ENCODE results near the gene MCM5.
"Not testable (repeated sequence)": the region's sequence is repeated elsewhere in the genome, so short reads cannot be mapped to it uniquely, and the experiment has no call there.

Gene MCM5

GRCh38 chr22:35431483-35432227, 31.7 kb downstream of the MCM5 start:
- no peak for DNase-seq (ENCODE audit: low read depth in 2 of 2, low spot score in 1 of 2)

GRCh38 chr22:35432228-35432905, 32.4 kb downstream of the MCM5 start:
- no peak for DNase-seq (ENCODE audit: low read depth in 2 of 2, low spot score in 1 of 2)

GRCh38 chr22:35434061-35434710, 34.2 kb downstream of the MCM5 start:
- no peak for DNase-seq (ENCODE audit: low read depth in 2 of 2, low spot score in 1 of 2)

GRCh38 chr22:35435201-35435740, 35.3 kb downstream of the MCM5 start:
- no peak for DNase-seq (ENCODE audit: low read depth in 2 of 2, low spot score in 1 of 2)

- DNase-seq (ENCODE audit: low read depth in 2 of 2, low spot score in 1 of 2): no peak
Observed at GRCh38 chr22:35436421-35436820, 36.5 kb downstream of the MCM5 start.

- no peak for DNase-seq (ENCODE audit: low read depth in 2 of 2, low spot score in 1 of 2)
Observed at GRCh38 chr22:35437049-35437448, 37.1 kb downstream of the MCM5 start.

GRCh38 chr22:35438673-35439364, 38.9 kb downstream of the MCM5 start:
- DNase-seq (ENCODE audit: low read depth in 2 of 2, low spot score in 1 of 2): not testable (repeated sequence)

- no peak for DNase-seq (ENCODE audit: low read depth in 2 of 2, low spot score in 1 of 2)
Observed at GRCh38 chr22:35439365-35439717, 39.4 kb downstream of the MCM5 start.

GRCh38 chr22:35440129-35440528, 40.2 kb downstream of the MCM5 start:
- no peak for DNase-seq (ENCODE audit: low read depth in 2 of 2, low spot score in 1 of 2)

GRCh38 chr22:35441489-35442100, 41.7 kb downstream of the MCM5 start:
- no peak for DNase-seq (ENCODE audit: low read depth in 2 of 2, low spot score in 1 of 2)

- DNase-seq (ENCODE audit: low read depth in 2 of 2, low spot score in 1 of 2): no peak
Observed at GRCh38 chr22:35442471-35442870, 42.5 kb downstream of the MCM5 start.

- DNase-seq (ENCODE audit: low read depth in 2 of 2, low spot score in 1 of 2): no peak
Observed at GRCh38 chr22:35443338-35443737, 43.4 kb downstream of the MCM5 start.

- DNase-seq (ENCODE audit: low read depth in 2 of 2, low spot score in 1 of 2): no peak
Observed at GRCh38 chr22:35443790-35444684, 44.1 kb downstream of the MCM5 start.

- DNase-seq (ENCODE audit: low read depth in 2 of 2, low spot score in 1 of 2): no peak
Observed at GRCh38 chr22:35444685-35445399, 44.9 kb downstream of the MCM5 start.

GRCh38 chr22:35445933-35446332, 46.0 kb downstream of the MCM5 start:
- no peak for DNase-seq (ENCODE audit: low read depth in 2 of 2, low spot score in 1 of 2)

GRCh38 chr22:35446365-35446764, 46.4 kb downstream of the MCM5 start:
- DNase-seq (ENCODE audit: low read depth in 2 of 2, low spot score in 1 of 2): no peak

GRCh38 chr22:35448523-35448922, 48.6 kb downstream of the MCM5 start:
- DNase-seq (ENCODE audit: low read depth in 2 of 2, low spot score in 1 of 2): no peak

GRCh38 chr22:35449829-35450689, 50.1 kb downstream of the MCM5 start:
- DNase-seq (ENCODE audit: low read depth in 2 of 2, low spot score in 1 of 2): no peak

All from stimulated activated CD8-positive, alpha-beta memory T cell treated with anti-CD3 and anti-CD28 coated beads, Interleukin-4, amount 100 ng/mL, for 4 hours (primary cell).